ENCODE data around the gene SMURF1. TPM values are rescaled to one million over a fixed set of nuclear protein-coding genes. Genes with fewer than 3 reads are reported as not detected.

The SMURF1 gene
- total and polyA plus RNA-seq, 2 of the 4 experiments (the other 2 are of a cell fraction): 13.4 to 20.3 TPM

- WGBS, 2 experiments (ENCODE audit: extremely low coverage in 2 of 2, insufficient read length in 1 of 2): 100% methylated on average over 1 of the region's 6 CpGs; no CpG with 5 or more reads in 1 of the 2 experiments
- in situ Hi-C loops (cut with MboI; ENCODE audit: low sequenced_read_pairs): no loop called here
- Histone ChIP-seq H2BK120ac (ENCODE audit: low read depth, low read length) (no peak overlapping the region), H3K14ac (replicated peaks; ENCODE audit: low read depth, low read length) (peak overlapping the region; percentile 35; the same call in 1 of the 2 replicates), H3K4me1 (ENCODE audit: control insufficient read depth, insufficient read depth, low read length) (peaks cover 6% of the 10 kb centered on the region), H3K23ac (ENCODE audit: low read depth, low read length) (no peak overlapping the region), H3K79me1 (ENCODE audit: low read depth in 1 of 2, low read length in 2 of 2) (peaks cover 30 to 76% of the 10 kb centered on the region in 2 experiments), H3K9me1 (ENCODE audit: insufficient read depth, low read length) (peaks cover 18% of the 10 kb centered on the region), H3K56ac (ENCODE audit: extremely low read depth, insufficient read depth, low read length) (no peak overlapping the region), H3K27ac (ENCODE audit: insufficient read depth, low read length) (no peak overlapping the region), H2BK5ac (ENCODE audit: low read depth, low read length, poor library complexity, severe bottlenecking) (no peak overlapping the region), H2AK9ac (replicated peaks; ENCODE audit: low read depth, low read length, poor library complexity) (no peak overlapping the region), H3K18ac (ENCODE audit: low read depth, low read length) (no peak overlapping the region), H3K36me3 (ENCODE audit: control insufficient read depth, insufficient read depth, low read length) (no peaks in the 10 kb centered on the region), H3K9ac (ENCODE audit: low read depth, low read length) (no peak overlapping the region), H4K91ac (ENCODE audit: insufficient read depth, low read depth, low read length) (no peak overlapping the region), H2BK20ac (ENCODE audit: low read depth, low read length) (no peak overlapping the region), H2AFZ (replicated peaks; ENCODE audit: low read length, poor library complexity) (no peak overlapping the region), H2AK5ac (ENCODE audit: low read depth, low read length) (no peak overlapping the region), H3K27me3 (ENCODE audit: control insufficient read depth, insufficient read depth, low read length) (no peaks in the 10 kb centered on the region), H4K5ac (ENCODE audit: low read depth, low read length) (no peak overlapping the region), H3K4me3 (ENCODE audit: insufficient read depth, low read depth, low read length) (no peak overlapping the region), H2BK15ac (ENCODE audit: low read depth, low read length) (no peak overlapping the region), H4K8ac (ENCODE audit: low read depth in 2 of 2, low read length in 2 of 2) (no peak overlapping the region), H3K9me3 (ENCODE audit: control insufficient read depth, insufficient read depth, low read length) (no peaks in the 10 kb centered on the region), H4K20me1 (ENCODE audit: insufficient read depth, low read length) (peaks cover 60% of the 10 kb centered on the region), H3K4ac (ENCODE audit: low read depth, low read length) (no peak overlapping the region), H3K4me2 (ENCODE audit: low read depth, low read length) (no peak overlapping the region)
- dilution Hi-C loops (cut with HindIII; ENCODE audit: low sequenced_read_pairs, unreplicated experiment): no loop called here
- BruUV-seq (replicated peaks): no TSS peak
- CTCF ChIA-PET: no interaction called here
- DNase-seq: peak; percentile 20
- TF ChIP-seq SMC3 (IDR thresholded peaks at IDR 0.05; ENCODE audit: low read depth, low read length) (no peak), USF2 (IDR thresholded peaks at IDR 0.05; ENCODE audit: low read depth, low read length) (no peak), MAFK (IDR thresholded peaks at IDR 0.05; ENCODE audit: low read depth, low read length) (no peak), NFE2L2 (IDR thresholded peaks at IDR 0.05; ENCODE audit: low read depth, low read length) (no peak), MAZ (IDR thresholded peaks at IDR 0.05; ENCODE audit: borderline replicate concordance, low read depth, low read length) (no peak), RCOR1 (IDR thresholded peaks at IDR 0.05; ENCODE audit: insufficient replicate concordance, low read length) (no peak), RAD21 (IDR thresholded peaks at IDR 0.05; ENCODE audit: low read length) (no peak), CEBPB (IDR thresholded peaks at IDR 0.05; ENCODE audit: low read depth, low read length) (no peak), MXI1 (IDR thresholded peaks at IDR 0.05; ENCODE audit: borderline replicate concordance, low read depth, low read length) (no peak), ELK1 (IDR thresholded peaks at IDR 0.05; ENCODE audit: borderline replicate concordance, low read depth, low read length) (no peak)
- intact Hi-C loops (cut with micrococcal nuclease): no loop called here
- POLR2A ChIA-PET (ENCODE audit: unreplicated experiment): no interaction called here
- ATAC-seq (ENCODE audit: low read depth): peak; percentile 56
Observed at GRCh38 chr7:99090771-99091542, 53.0 kb downstream of the SMURF1 start.
